DND-41 (cell line): ENCODE results near the gene PTPN7.

Experiments
- ATAC-seq: fragments of 200-7000 bp; cut with Tn5 transposase; 3 replicates; pipeline ENCODE4 v1.9.1; 2021; ENCODE audit warnings: low read depth; ENCODE audit not compliant: insufficient read depth
- DNase-seq: peaks from one replicate; pipeline ENCODE4 v3.0.0-alpha.2; 2020
- H2AFZ ChIP-seq: 2 replicates; pipeline ENCODE4 v1.6.0; 2012; ENCODE audit warnings: low read depth, low read length
- H3K27ac ChIP-seq: 2 replicates; pipeline ENCODE4 v1.5.1; 2012; ENCODE audit warnings: low read length, inconsistent platforms
- H3K27me3 ChIP-seq: fragments of 200-600 bp; sonication (generic); 2 replicates; pipeline ENCODE4 v1.6.0; 2012; ENCODE audit warnings: low read length, mild to moderate bottlenecking, inconsistent platforms; ENCODE audit not compliant: insufficient read depth, poor library complexity
- H3K36me3 ChIP-seq: 2 replicates; pipeline ENCODE4 v1.5.1; 2012; ENCODE audit warnings: low read length, inconsistent platforms; ENCODE audit not compliant: insufficient read depth
- H3K4me1 ChIP-seq: 2 replicates; pipeline ENCODE4 v1.5.1; 2012; ENCODE audit warnings: mild to moderate bottlenecking, low read length; ENCODE audit not compliant: insufficient read depth
- H3K4me2 ChIP-seq: 2 replicates; pipeline ENCODE4 v1.6.0; 2012; ENCODE audit warnings: mild to moderate bottlenecking, moderate library complexity, low read length, inconsistent platforms; ENCODE audit not compliant: insufficient read depth
- H3K4me3 ChIP-seq, 2 experiments: fragments of 200-600 bp in 1 of 2; shearing (Covaris generic) in 1 of 2; 2 replicates each; pipeline ENCODE4 v1.5.1; 2012 to 2016; ENCODE audit warnings: inconsistent platforms in 2 of 2, low read length in 2 of 2, mild to moderate bottlenecking in 2 of 2, low read depth in 1 of 2, moderate library complexity in 1 of 2
- H3K79me2 ChIP-seq: 2 replicates; pipeline ENCODE4 v1.6.0; 2012; ENCODE audit warnings: low read length, inconsistent platforms; ENCODE audit not compliant: insufficient read depth
- H3K9ac ChIP-seq: 2 replicates; pipeline ENCODE4 v1.6.0; 2012; ENCODE audit warnings: low read depth, mild to moderate bottlenecking, inconsistent platforms, low read length, moderate library complexity
- H3K9me3 ChIP-seq: 2 replicates; pipeline ENCODE4 v1.5.1; 2012; ENCODE audit warnings: low read length, moderate library complexity, mild to moderate bottlenecking, inconsistent platforms; ENCODE audit not compliant: insufficient read depth, severe bottlenecking
- H4K20me1 ChIP-seq: 2 replicates; pipeline ENCODE4 v1.6.0; 2012; ENCODE audit warnings: low read length; ENCODE audit not compliant: insufficient read depth
- CTCF ChIP-seq: IDR thresholded peaks from 2 replicates; pipeline ENCODE4 v1.5.1; 2012; ENCODE audit warnings: borderline replicate concordance, low read length, moderate library complexity, mild to moderate bottlenecking; ENCODE audit not compliant: poor library complexity, severe bottlenecking; ENCODE audit errors: extremely low read depth
- EZH2 ChIP-seq: IDR thresholded peaks from 3 replicates; pipeline ENCODE4 v1.6.1; 2012; ENCODE audit warnings: borderline replicate concordance, low read depth, mild to moderate bottlenecking, moderate library complexity, low read length, inconsistent platforms; ENCODE audit not compliant: severe bottlenecking

The PTPN7 gene

GRCh38 chr1:202200669-202201068 lies 40.3 kb upstream of the PTPN7 start:
- TF ChIP-seq EZH2 (no peak), CTCF (no peak)
- Histone ChIP-seq H2AFZ (no peak overlapping the region), H4K20me1 (peaks cover 9% of the 10 kb centered on the region; the same call in 1 of the 2 replicates), H3K4me1 (no peaks in the 10 kb centered on the region), H3K4me3 (no peak overlapping the region), H3K4me2 (no peak overlapping the region), H3K27me3 (peaks cover 3% of the 10 kb centered on the region), H3K79me2 (no peaks in the 10 kb centered on the region), H3K27ac (no peak overlapping the region), H3K9me3 (no peaks in the 10 kb centered on the region), H3K36me3 (no peaks in the 10 kb centered on the region), H3K9ac (no peak overlapping the region)
- ATAC-seq (no peak), DNase-seq (no peak)

GRCh38 chr1:202200112-202200548 lies 39.7 kb upstream of the PTPN7 start:
- no peak overlapping the region for H3K27ac ChIP-seq
- ATAC-seq (no peak), DNase-seq (no peak)
- no peaks in the 10 kb centered on the region for H3K36me3 ChIP-seq
- TF ChIP-seq EZH2 (no peak), CTCF (no peak)
- H3K27me3 ChIP-seq = peaks cover 3% of the 10 kb centered on the region
- H4K20me1 ChIP-seq = peaks cover 9% of the 10 kb centered on the region; the same call in 1 of the 2 replicates
- no peaks in the 10 kb centered on the region for H3K79me2 ChIP-seq
- no peaks in the 10 kb centered on the region for H3K4me1 ChIP-seq
- no peaks in the 10 kb centered on the region for H3K9me3 ChIP-seq
- no peak overlapping the region for H2AFZ ChIP-seq
- H3K4me2 ChIP-seq = no peak overlapping the region
- no peak overlapping the region for H3K4me3 ChIP-seq
- no peak overlapping the region for H3K9ac ChIP-seq

GRCh38 chr1:202199040-202199889 lies 38.9 kb upstream of the PTPN7 start:
- Histone ChIP-seq H3K4me3 (no peak overlapping the region), H3K27ac (no peak overlapping the region), H3K9ac (no peak overlapping the region), H4K20me1 (peaks cover 7% of the 10 kb centered on the region; the same call in 1 of the 2 replicates), H2AFZ (no peak overlapping the region), H3K79me2 (no peaks in the 10 kb centered on the region), H3K9me3 (no peaks in the 10 kb centered on the region), H3K4me1 (no peaks in the 10 kb centered on the region), H3K4me2 (no peak overlapping the region), H3K27me3 (peaks cover 3% of the 10 kb centered on the region), H3K36me3 (no peaks in the 10 kb centered on the region)
- TF ChIP-seq CTCF (no peak), EZH2 (no peak)
- peak; percentile 59 for ATAC-seq
- peak; percentile 50 for DNase-seq
